ENCODE measurements around the gene LIPT2. TPM values are rescaled to one million over a fixed set of nuclear protein-coding genes. Genes with fewer than 3 reads are reported as not detected.

The LIPT2 gene
- total and polyA plus RNA-seq, 2 experiments from 2014 or later = 8.2 to 16.9 TPM

DNA sequence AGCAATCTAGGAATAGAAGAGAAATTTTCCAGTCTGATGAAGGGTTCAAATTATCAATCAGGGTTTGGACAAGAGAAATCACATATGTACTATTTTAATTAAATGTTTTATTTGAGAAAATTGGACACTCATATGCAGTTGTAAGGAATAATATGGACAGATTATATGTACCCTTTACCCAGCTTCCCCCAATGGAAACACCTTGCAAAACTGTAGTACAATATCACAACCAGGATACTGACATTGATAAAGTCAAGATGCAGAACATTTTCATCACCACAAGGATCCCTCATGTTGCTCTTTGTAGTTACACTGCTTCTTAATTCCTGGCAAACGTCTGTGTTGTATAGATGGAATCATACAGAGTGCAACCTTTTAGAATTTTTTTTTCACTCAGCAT lies 1.4 kb upstream of the LIPT2 start:
- TF ChIP-seq ETS1 (IDR thresholded peaks at IDR 0.05) = no peak
- TF ChIP-seq ZNF114 (CRISPR knock-in tag; IDR thresholded peaks at IDR 0.05) = no peak
- TF ChIP-seq ZNF331 (CRISPR knock-in tag; IDR thresholded peaks at IDR 0.05; ENCODE audit: low read depth) = no peak
- no peak for TF ChIP-seq REST (IDR thresholded peaks at IDR 0.05; ENCODE audit: unreplicated experiment)
- TF ChIP-seq CTCF (conservative IDR thresholded peaks at IDR 0.05; ENCODE audit: low read depth in 2 of 2) = no peak
- no peak for TF ChIP-seq ZNF462 (CRISPR knock-in tag; IDR thresholded peaks at IDR 0.05)
- no peak for TF ChIP-seq POLR2AphosphoS5 (IDR thresholded peaks at IDR 0.05; ENCODE audit: low read depth)
- no peak for TF ChIP-seq CREB1 (CRISPR knock-in tag; IDR thresholded peaks at IDR 0.05; ENCODE audit: low read depth)
- TF ChIP-seq NANOG (IDR thresholded peaks at IDR 0.05; ENCODE audit: borderline replicate concordance) = no peak
- no peak for TF ChIP-seq JUNB (IDR thresholded peaks at IDR 0.05; ENCODE audit: unreplicated experiment)
- no peak for TF ChIP-seq EZH2phosphoT487 (IDR thresholded peaks at IDR 0.05; ENCODE audit: unreplicated experiment)
- TF ChIP-seq STAT1 (IDR thresholded peaks at IDR 0.05; ENCODE audit: unreplicated experiment) = no peak
- TF ChIP-seq EZH2 (IDR thresholded peaks at IDR 0.05; ENCODE audit: low read depth, unreplicated experiment) = no peak
- Histone ChIP-seq H3K4me1 (ENCODE audit: insufficient read depth) (peaks cover 9% of the 10 kb centered on the region), H3K9me2 (ENCODE audit: insufficient read depth) (peaks cover 11% of the 10 kb centered on the region; the same call in 1 of the 2 replicates), H3K36me3 (ENCODE audit: insufficient read depth) (no peaks in the 10 kb centered on the region), H4K20me1 (replicated peaks; ENCODE audit: insufficient read depth) (no peaks in the 10 kb centered on the region), H3K4me2 (no peak overlapping the region), H3K4me3 (no peak overlapping the region), H3K27me3 (ENCODE audit: insufficient read depth) (no peaks in the 10 kb centered on the region), H2AFZ (no peak overlapping the region), H3K79me2 (replicated peaks; ENCODE audit: insufficient read depth) (no peaks in the 10 kb centered on the region), H3F3A (replicated peaks; ENCODE audit: low read depth) (no peaks in the 10 kb centered on the region; the same call in 1 of the 2 replicates), H3K27ac (ENCODE audit: low read depth) (no peak overlapping the region)
- Mint-ChIP-seq H3K27ac (no peak overlapping the region), H3K27me3 (ENCODE audit: insufficient read depth, low read depth, poor library complexity) (peaks cover 8% of the 10 kb centered on the region), H3K36me3 (ENCODE audit: low read depth) (peaks cover 29% of the 10 kb centered on the region), H3K9me3 (peaks cover 25% of the 10 kb centered on the region), H3K4me3 (no peak overlapping the region), H3K4me1 (peaks cover 17% of the 10 kb centered on the region)
- ATAC-seq (no peak), DNase-seq (ENCODE audit: low spot score) (no peak)
